HUDEP-2 (cell line): ENCODE measurements around the gene FAM193A.
"Not testable (repeated sequence)": the region's sequence is repeated elsewhere in the genome, so short reads cannot be mapped to it uniquely, and the experiment has no call there.

Source experiments
- DNase-seq, 76 experiments: peaks; one replicate each; lab custom pipeline; 2025; ENCODE audit not compliant: unreplicated experiment in 76 of 76; lab: John Stamatoyannopoulos, UW

Gene FAM193A

GRCh38 chr4:2514193-2514592 is 22.3 kb upstream of the FAM193A start:
- not testable (repeated sequence) for DNase-seq

GRCh38 chr4:2514944-2515343 is 21.5 kb upstream of the FAM193A start:
- not testable (repeated sequence) for DNase-seq

GRCh38 chr4:2515830-2516550 is 20.5 kb upstream of the FAM193A start:
- no peak for DNase-seq

DNA sequence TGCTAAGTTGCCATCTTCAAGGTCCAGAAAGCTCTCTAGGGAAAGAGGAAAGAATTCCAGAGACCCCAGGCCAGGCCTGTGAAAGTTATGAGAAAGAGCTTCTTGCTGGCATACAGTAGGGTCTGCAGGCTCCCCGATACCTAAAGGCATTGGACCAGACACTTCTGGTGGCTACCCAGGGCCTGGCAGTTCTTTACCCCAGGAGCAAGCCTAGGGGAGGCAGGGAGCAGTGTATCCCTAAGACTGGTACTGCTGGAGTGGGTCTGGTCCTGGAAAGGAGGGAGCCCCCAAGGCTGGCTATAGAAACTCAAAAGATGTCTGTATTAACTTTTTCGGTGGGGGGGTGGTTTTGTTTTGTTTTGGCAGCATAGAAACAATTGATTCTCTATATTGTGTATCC is 19.8 kb upstream of the FAM193A start:
- no peak for DNase-seq

DNA sequence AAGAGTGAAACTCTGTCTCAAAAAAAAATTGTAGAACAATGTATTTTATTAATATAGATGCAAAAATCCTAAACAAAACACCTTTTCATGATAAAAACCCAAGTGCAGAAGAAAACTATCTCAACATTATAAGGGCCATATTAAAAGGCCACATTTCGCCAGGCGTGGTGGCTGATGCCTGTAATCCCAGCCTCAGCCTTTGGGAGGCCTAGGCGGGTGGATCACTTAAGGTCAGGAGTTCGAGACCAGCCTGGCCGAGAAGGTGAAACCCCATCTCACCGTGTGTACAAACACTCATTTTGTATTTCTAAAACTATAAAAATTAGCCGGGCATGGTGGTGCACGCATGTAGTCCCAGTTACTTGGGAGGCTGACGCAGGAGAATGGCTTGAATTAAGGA is 9.9 kb upstream of the FAM193A start:
- DNase-seq = no peak

- no peak for DNase-seq
Observed at GRCh38 chr4:2534904-2535375, 1.5 kb upstream of the FAM193A start.

DNA sequence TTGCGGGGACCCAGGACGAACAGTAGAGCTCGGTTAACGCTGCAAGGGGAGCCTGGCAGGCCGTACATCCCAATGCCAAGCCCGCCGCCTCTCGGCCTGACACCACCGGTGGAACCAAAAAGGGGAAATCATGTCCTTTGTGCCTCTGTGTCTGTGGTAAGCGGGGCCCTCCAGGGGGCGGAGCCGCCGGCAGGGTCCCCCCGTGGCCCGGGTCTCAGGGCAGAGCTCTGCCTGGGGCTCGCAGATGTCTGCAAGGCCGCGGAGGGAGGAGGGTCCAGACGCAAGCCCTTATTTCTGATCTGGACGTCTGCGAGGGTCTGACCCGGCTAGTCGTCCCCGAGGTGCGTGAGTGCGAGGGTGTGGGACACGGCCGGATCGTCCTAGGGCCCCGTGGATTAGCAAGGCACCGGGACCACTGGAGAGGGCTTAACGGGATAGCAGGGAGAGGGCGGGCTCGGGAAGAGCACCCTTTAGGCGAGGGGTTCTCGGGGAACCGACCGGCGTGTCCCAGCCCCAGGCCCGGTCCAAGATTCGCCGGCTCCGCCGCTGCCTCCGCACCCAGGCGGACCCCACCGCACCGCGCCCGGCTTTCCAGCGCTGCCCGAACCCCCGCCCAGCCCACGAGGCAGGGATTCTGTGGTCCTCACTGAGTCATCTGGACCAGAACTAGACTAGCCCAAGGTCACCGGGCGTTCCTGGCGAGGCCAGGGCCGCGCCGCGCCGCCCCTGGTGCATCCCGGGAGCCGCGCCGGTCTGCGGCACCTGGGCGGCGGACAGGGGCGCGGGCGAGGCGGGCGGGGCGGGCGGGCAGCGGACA is 863 bp upstream of the FAM193A start:
- peak in 27 of 76 experiments; percentile 3 to 72 (median 33) for DNase-seq

GRCh38 chr4:2537011-2537830 is 774 bp downstream of the FAM193A start:
- DNase-seq = peak in 42 of 76 experiments; percentile 1 to 64 (median 28)

GRCh38 chr4:2543580-2544191 is 7.2 kb downstream of the FAM193A start:
- DNase-seq = not testable (repeated sequence)

GRCh38 chr4:2545321-2546013 is 9.0 kb downstream of the FAM193A start:
- DNase-seq = no peak

GRCh38 chr4:2546286-2546823 is 9.9 kb downstream of the FAM193A start:
- no peak for DNase-seq

GRCh38 chr4:2546961-2547691 is 10.7 kb downstream of the FAM193A start:
- DNase-seq = not testable (repeated sequence)

DNA sequence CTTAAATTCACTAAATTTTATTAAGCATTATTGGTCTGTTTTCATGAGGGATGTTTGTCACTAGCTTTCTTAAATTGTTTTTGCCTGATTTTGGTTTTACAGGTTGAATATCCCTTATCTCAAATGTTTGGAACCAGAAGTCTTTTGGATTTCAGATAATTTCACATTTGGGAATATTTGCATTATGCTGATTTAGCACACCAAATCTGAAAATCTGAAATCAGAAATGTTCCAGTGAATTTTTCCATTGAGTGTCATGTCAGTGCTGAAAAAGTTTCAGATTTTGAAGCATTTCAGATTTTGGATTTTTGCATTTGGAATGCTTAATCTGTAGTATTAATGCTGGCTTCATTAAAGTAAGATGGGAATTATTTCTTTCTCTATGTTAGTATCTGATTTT is 14.7 kb downstream of the FAM193A start:
- DNase-seq = no peak

GRCh38 chr4:2552806-2553205 is 16.4 kb downstream of the FAM193A start:
- no peak for DNase-seq

- DNase-seq = no peak
Observed at GRCh38 chr4:2558301-2558700, 21.9 kb downstream of the FAM193A start.

DNA sequence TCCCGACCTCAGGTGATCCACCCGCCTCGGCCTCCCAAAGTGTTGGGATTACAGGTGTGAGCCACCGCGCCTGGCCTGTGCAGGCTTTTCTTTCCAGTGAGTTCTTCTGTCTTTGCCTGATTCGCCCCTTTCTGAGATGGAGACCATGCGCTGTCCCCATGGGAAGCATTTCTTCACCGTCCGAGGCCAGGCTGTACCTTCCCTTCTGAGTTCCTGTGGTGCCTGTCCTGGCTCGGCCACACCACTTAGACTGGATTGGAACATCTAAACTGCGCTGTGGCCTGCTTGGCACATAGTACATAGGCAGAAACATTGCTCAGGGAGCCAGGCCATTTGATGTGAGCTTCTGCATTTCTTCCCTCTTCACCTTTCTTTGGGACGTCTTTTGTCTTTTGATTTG is 23.7 kb downstream of the FAM193A start:
- no peak for DNase-seq

- DNase-seq = no peak
Observed at GRCh38 chr4:2565533-2565932, 29.1 kb downstream of the FAM193A start.

DNA sequence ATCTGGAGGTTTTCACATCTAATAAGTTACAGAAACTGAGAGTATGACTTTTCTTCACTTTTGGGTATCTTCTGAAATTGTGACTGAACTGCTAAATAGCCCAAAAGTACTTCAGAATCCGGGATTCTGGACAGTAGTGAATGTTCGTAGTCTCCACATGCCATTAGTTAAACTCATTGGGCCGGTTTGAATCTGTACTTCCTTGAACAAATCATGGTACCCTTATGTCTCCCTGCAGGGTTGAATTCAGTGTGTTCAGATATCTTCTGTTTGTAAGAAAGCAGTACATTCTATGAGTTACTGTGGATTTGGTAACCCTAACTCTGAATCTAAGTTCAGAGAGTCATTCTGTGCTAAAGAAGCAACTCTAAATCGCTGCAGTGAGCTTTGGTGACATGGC is 33.6 kb downstream of the FAM193A start:
- no peak for DNase-seq
